CD4-positive, alpha-beta memory T cell (primary cell): ENCODE measurements around the gene C6orf52. TPM values are rescaled to one million over a fixed set of nuclear protein-coding genes. Genes with fewer than 3 reads are reported as not detected.

ENCODE experiments used
- CTCF ChIA-PET: fragments of 350-600 bp; sonication (Branson Sonifier 250); formaldehyde crosslinking; loops from one replicate; lab custom pipeline; 2021; ENCODE audit warnings: inconsistent platforms; ENCODE audit not compliant: partially characterized antibody; lab: Charles Lee
- POLR2A ChIA-PET: fragments of 350-600 bp; sonication (Branson Sonifier 250); formaldehyde crosslinking; loops from one replicate; lab custom pipeline; 2021; ENCODE audit not compliant: partially characterized antibody; lab: Charles Lee
- DNase-seq, 5 donors: peaks; one replicate each; pipeline versions ENCODE4 v3.0.0 to v3.0.0-alpha.2; 2020 to 2022; ENCODE audit warnings: mixed read lengths in 1 of 5
- H3K27ac ChIP-seq: one replicate; pipeline ENCODE4 v1.7.0; 2013; ENCODE audit warnings: low read depth, low read length
- H3K27me3 ChIP-seq: 2 replicates; pipeline ENCODE4 v1.7.0; 2013; ENCODE audit warnings: mild to moderate bottlenecking, low read length, moderate library complexity; ENCODE audit not compliant: insufficient read depth
- H3K36me3 ChIP-seq: 2 replicates; pipeline ENCODE4 v1.7.0; 2013; ENCODE audit warnings: mild to moderate bottlenecking, low read length, moderate library complexity; ENCODE audit not compliant: insufficient read depth
- H3K4me1 ChIP-seq: 2 replicates; pipeline ENCODE4 v1.7.0; 2013; ENCODE audit warnings: mild to moderate bottlenecking, low read length, moderate library complexity; ENCODE audit not compliant: insufficient read depth
- H3K4me3 ChIP-seq, 2 donors: one replicate each; pipeline ENCODE4 v1.7.0; 2013; ENCODE audit warnings: low read length in 2 of 2, mild to moderate bottlenecking in 1 of 2
- H3K9me3 ChIP-seq, 2 donors: one replicate each; pipeline ENCODE4 v1.7.0; 2013; ENCODE audit warnings: low read length in 2 of 2, control low read depth in 1 of 2; ENCODE audit not compliant: control insufficient read depth in 1 of 2
- H3K27ac Mint-ChIP-seq, 7 donors: one replicate each; pipeline ENCODE4 v1.8.0; 2020 to 2021; ENCODE audit warnings: mixed read lengths in 7 of 7, mild to moderate bottlenecking in 6 of 7, inconsistent platforms in 3 of 7, moderate library complexity in 3 of 7
- H3K27me3 Mint-ChIP-seq, 2 donors: one replicate each; pipeline ENCODE4 v1.8.0; 2020 to 2021; ENCODE audit warnings: mixed read lengths in 2 of 2
- H3K36me3 Mint-ChIP-seq, 2 donors: one replicate each; pipeline ENCODE4 v1.8.0; 2020 to 2021; ENCODE audit warnings: mixed read lengths in 2 of 2, inconsistent platforms in 1 of 2, mild to moderate bottlenecking in 1 of 2
- H3K4me1 Mint-ChIP-seq, 4 donors: one replicate each; pipeline ENCODE4 v1.8.0; 2020 to 2021; ENCODE audit warnings: mixed read lengths in 4 of 4, mild to moderate bottlenecking in 1 of 4
- H3K4me3 Mint-ChIP-seq, 8 donors: one replicate each; pipeline ENCODE4 v1.8.0; 2020 to 2021; ENCODE audit warnings: mixed read lengths in 8 of 8, mild to moderate bottlenecking in 7 of 8, moderate library complexity in 6 of 8, inconsistent platforms in 3 of 8
- H3K9me3 Mint-ChIP-seq, 8 donors: one replicate each; pipeline ENCODE4 v1.8.0; 2020 to 2021; ENCODE audit warnings: mixed read lengths in 8 of 8, mild to moderate bottlenecking in 5 of 8, inconsistent platforms in 3 of 8, moderate library complexity in 1 of 8
- intact Hi-C: fragments of 100-400 bp; cut with micrococcal nuclease; formaldehyde crosslinking; loops from one replicate; pipeline ENCODE4 v1.15.1; 2023
- polyA plus RNA-seq, 2 donors: library from polyadenylated mRNA; unstranded; fragments of 300-500 nt; fragmentation: Illumina TruSeq; gene quantifications; one replicate each; pipeline ENCODE4 v1.2.3, GENCODE V29; 2021
- total RNA-seq, 2 experiments: library from RNA; stranded (reverse); gene quantifications; one replicate each; pipeline ENCODE4 v1.2.3, GENCODE V29; 2021

The C6orf52 gene
- total and polyA plus RNA-seq, 4 experiments from 2014 or later = 1.2 to 1.5 (median 1.5) TPM; not detected in 1

- H3K4me3 ChIP-seq = no peak overlapping the region
- no peaks in the 10 kb centered on the region for H3K9me3 ChIP-seq
- DNase-seq = no peak
- Mint-ChIP-seq H3K4me1 (no peaks in the 10 kb centered on the region), H3K27ac (no peak overlapping the region), H3K27me3 (no peaks in the 10 kb centered on the region), H3K36me3 (peaks cover 24 to 42% of the 10 kb centered on the region in 2 donors), H3K9me3 (peaks cover 0 to 2% (median 0%) of the 10 kb centered on the region in 8 donors), H3K4me3 (no peak overlapping the region)
- ChIA-PET CTCF (no interaction called here), POLR2A (no interaction called here)
- no peaks in the 10 kb centered on the region for H3K27me3 ChIP-seq
- intact Hi-C loops = no loop called here
- no peaks in the 10 kb centered on the region for H3K4me1 ChIP-seq
- no peak overlapping the region for H3K27ac ChIP-seq
- no peaks in the 10 kb centered on the region for H3K36me3 ChIP-seq
Observed at GRCh38 chr6:10621847-10622246, 72.6 kb downstream of the C6orf52 start.

Other genes with a start within 250 kb of the C6orf52 start
- gene GCNT2, start 173.3 kb downstream of the C6orf52 start, total RNA-seq = 1 to 10 TPM; 3.1 to 4.2 TPM
- 1 to 10 TPM in 1 of 2 donors, under 1 TPM in 1; 0.75 to 1.3 TPM for gene GCNT2, start 173.3 kb downstream of the C6orf52 start, polyA plus RNA-seq
- 1 to 10 TPM; 7.2 to 7.4 TPM for gene PAK1IP1, start 356 bp upstream of the C6orf52 start, total RNA-seq
- gene PAK1IP1, start 356 bp upstream of the C6orf52 start, polyA plus RNA-seq = 10 to 100 TPM; 11.6 to 17.1 TPM
- gene TMEM14C, start 28.5 kb upstream of the C6orf52 start, total RNA-seq = 10 to 100 TPM; 34.1 to 37.3 TPM
- gene TMEM14C, start 28.5 kb upstream of the C6orf52 start, polyA plus RNA-seq = 100 to 1,000 TPM in 1 of 2 donors, 10 to 100 TPM in 1; 89.9 to 107 TPM
- 10 to 100 TPM; 76.9 to 80.6 TPM for gene TMEM14B, start 53.2 kb upstream of the C6orf52 start, total RNA-seq
- 100 to 1,000 TPM; 174 to 236 TPM for gene TMEM14B, start 53.2 kb upstream of the C6orf52 start, polyA plus RNA-seq
- gene MAK, start 143.9 kb upstream of the C6orf52 start, total RNA-seq = not detected
- gene MAK, start 143.9 kb upstream of the C6orf52 start, polyA plus RNA-seq = under 1 TPM in 1 of 2 donors, not detected in 1; 0.14 TPM
- not detected for gene GCM2, start 187.4 kb upstream of the C6orf52 start, total RNA-seq
- gene GCM2, start 187.4 kb upstream of the C6orf52 start, polyA plus RNA-seq = not detected
- gene SYCP2L, start 192.4 kb upstream of the C6orf52 start, total RNA-seq = not detected
- not detected for gene SYCP2L, start 192.4 kb upstream of the C6orf52 start, polyA plus RNA-seq